ENCODE measurements around the gene INA. TPM values are rescaled to one million over a fixed set of nuclear protein-coding genes. Genes with fewer than 3 reads are reported as not detected.

The INA gene
- total RNA-seq, 1 experiment from 2014 or later = 16.2 TPM

GRCh38 chr10:103232131-103232673, 44.7 kb upstream of the INA start:
- DNase-seq (ENCODE audit: low spot score) = no peak
- no peaks in the 10 kb centered on the region for H3K4me1 ChIP-seq (ENCODE audit: insufficient read depth, low read length, poor library complexity, severe bottlenecking)
- intact Hi-C loops (cut with micrococcal nuclease; ENCODE audit: unreplicated experiment) = no loop called here
- ChIA-PET CTCF (no interaction called here), POLR2A (ENCODE audit: low non-redundant PET) (interaction anchor here (0.6 kb wide), 1 partner anchor 294 kb away, joined by 8 read pairs; no protein-coding TSS in a partner anchor)
- TF ChIP-seq, protein P1, sequence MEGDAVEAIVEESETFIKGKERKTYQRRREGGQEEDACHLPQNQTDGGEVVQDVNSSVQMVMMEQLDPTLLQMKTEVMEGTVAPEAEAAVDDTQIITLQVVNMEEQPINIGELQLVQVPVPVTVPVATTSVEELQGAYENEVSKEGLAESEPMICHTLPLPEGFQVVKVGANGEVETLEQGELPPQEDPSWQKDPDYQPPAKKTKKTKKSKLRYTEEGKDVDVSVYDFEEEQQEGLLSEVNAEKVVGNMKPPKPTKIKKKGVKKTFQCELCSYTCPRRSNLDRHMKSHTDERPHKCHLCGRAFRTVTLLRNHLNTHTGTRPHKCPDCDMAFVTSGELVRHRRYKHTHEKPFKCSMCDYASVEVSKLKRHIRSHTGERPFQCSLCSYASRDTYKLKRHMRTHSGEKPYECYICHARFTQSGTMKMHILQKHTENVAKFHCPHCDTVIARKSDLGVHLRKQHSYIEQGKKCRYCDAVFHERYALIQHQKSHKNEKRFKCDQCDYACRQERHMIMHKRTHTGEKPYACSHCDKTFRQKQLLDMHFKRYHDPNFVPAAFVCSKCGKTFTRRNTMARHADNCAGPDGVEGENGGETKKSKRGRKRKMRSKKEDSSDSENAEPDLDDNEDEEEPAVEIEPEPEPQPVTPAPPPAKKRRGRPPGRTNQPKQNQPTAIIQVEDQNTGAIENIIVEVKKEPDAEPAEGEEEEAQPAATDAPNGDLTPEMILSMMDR (conservative IDR thresholded peaks at IDR 0.05; ENCODE audit: low read depth, low read length) = no peak
- no peak for TF ChIP-seq EZH2 (IDR thresholded peaks at IDR 0.05; ENCODE audit: borderline replicate concordance, low read depth, low read length, poor library complexity, severe bottlenecking)
- H3K27me3 ChIP-seq (replicated peaks; ENCODE audit: insufficient read depth, low read depth, low read length, poor library complexity) = no peaks in the 10 kb centered on the region
- no peak overlapping the region for H3K27ac ChIP-seq (ENCODE audit: low read depth, low read length, poor library complexity, severe bottlenecking)
- H3K36me3 ChIP-seq (ENCODE audit: insufficient read depth, low read length, poor library complexity, severe bottlenecking) = no peaks in the 10 kb centered on the region
- no peaks in the 10 kb centered on the region for H3K9me3 ChIP-seq (ENCODE audit: low read depth, low read length, poor library complexity, severe bottlenecking)
- H3K4me3 ChIP-seq (ENCODE audit: low read depth, low read length, poor library complexity, severe bottlenecking) = no peak overlapping the region
- no TSS peak for BruUV-seq (replicated peaks)

DNA sequence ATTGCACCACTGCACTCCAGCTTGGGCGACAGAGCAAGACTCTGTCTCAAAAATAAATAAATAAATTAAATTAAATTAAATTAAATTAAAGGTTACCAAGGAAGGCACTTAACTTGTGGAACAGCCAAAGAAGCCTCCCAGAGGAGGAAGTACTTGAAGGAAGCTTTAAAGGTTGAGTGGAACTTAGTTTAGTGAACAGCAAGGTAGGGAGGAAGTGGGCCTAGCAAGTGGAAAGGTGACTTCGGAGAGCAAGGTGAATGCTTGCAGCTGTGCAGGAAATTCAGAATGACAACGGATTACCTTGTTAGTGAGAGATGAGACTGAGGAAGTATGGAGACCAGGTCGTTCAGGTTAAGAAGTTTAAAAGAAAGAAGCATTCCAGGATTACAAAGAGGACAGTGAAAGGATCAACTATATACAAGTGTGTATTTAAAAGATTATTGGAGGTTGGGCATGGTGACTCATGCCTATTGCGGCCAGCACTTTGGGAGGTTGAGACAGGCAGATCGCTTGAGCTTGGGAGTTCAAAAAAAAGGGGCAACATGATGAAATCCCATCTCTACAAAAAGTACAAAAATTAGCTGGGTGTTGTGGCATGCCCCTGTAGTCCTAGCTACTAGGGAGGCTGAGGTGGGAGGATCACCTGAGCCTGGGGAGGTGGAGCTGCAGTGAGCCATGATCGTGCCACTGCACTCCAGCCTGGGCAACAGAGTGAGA, 44.0 kb upstream of the INA start:
- intact Hi-C loops (cut with micrococcal nuclease; ENCODE audit: unreplicated experiment) = no loop called here
- H3K36me3 ChIP-seq (ENCODE audit: insufficient read depth, low read length, poor library complexity, severe bottlenecking) = no peaks in the 10 kb centered on the region
- no TSS peak for BruUV-seq (replicated peaks)
- H3K4me1 ChIP-seq (ENCODE audit: insufficient read depth, low read length, poor library complexity, severe bottlenecking) = no peaks in the 10 kb centered on the region
- no peak overlapping the region for H3K4me3 ChIP-seq (ENCODE audit: low read depth, low read length, poor library complexity, severe bottlenecking)
- ChIA-PET CTCF (no interaction called here), POLR2A (ENCODE audit: low non-redundant PET) (interaction anchor here (0.6 kb wide), 1 partner anchor 295 kb away, joined by 8 read pairs; no protein-coding TSS in a partner anchor)
- no peak for DNase-seq (ENCODE audit: low spot score)
- TF ChIP-seq, protein P1 (conservative IDR thresholded peaks at IDR 0.05; ENCODE audit: low read depth, low read length) = no peak
- TF ChIP-seq EZH2 (IDR thresholded peaks at IDR 0.05; ENCODE audit: borderline replicate concordance, low read depth, low read length, poor library complexity, severe bottlenecking) = no peak
- H3K27me3 ChIP-seq (replicated peaks; ENCODE audit: insufficient read depth, low read depth, low read length, poor library complexity) = no peaks in the 10 kb centered on the region
- H3K9me3 ChIP-seq (ENCODE audit: low read depth, low read length, poor library complexity, severe bottlenecking) = no peaks in the 10 kb centered on the region
- no peak overlapping the region for H3K27ac ChIP-seq (ENCODE audit: low read depth, low read length, poor library complexity, severe bottlenecking)

DNA sequence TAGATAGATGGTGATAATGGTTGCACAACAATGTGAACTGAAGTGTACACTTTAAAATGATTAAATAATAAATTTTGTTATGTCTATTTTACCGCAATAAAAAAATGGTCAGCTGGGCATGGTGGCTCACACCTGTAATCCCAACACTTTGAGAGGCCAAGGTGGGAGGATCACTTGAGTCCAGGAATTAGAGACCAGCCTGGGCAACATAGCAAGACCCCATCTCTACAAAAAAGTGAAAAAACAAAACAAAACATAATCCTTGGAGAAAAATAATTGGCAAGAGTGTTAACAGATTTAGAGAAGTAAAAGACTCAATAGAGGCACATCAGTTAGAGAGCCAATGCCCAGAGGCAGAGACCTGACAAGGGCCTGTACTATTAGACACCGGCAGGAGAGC, 41.2 kb upstream of the INA start:
- ChIA-PET CTCF (no interaction called here), POLR2A (ENCODE audit: low non-redundant PET) (no interaction called here)
- no peaks in the 10 kb centered on the region for H3K27me3 ChIP-seq (replicated peaks; ENCODE audit: insufficient read depth, low read depth, low read length, poor library complexity)
- no peak for DNase-seq (ENCODE audit: low spot score)
- no TSS peak for BruUV-seq (replicated peaks)
- intact Hi-C loops (cut with micrococcal nuclease; ENCODE audit: unreplicated experiment) = no loop called here
- no peaks in the 10 kb centered on the region for H3K36me3 ChIP-seq (ENCODE audit: insufficient read depth, low read length, poor library complexity, severe bottlenecking)
- no peak overlapping the region for H3K4me3 ChIP-seq (ENCODE audit: low read depth, low read length, poor library complexity, severe bottlenecking)
- no peaks in the 10 kb centered on the region for H3K4me1 ChIP-seq (ENCODE audit: insufficient read depth, low read length, poor library complexity, severe bottlenecking)
- TF ChIP-seq, protein P1 (conservative IDR thresholded peaks at IDR 0.05; ENCODE audit: low read depth, low read length) = no peak
- TF ChIP-seq EZH2 (IDR thresholded peaks at IDR 0.05; ENCODE audit: borderline replicate concordance, low read depth, low read length, poor library complexity, severe bottlenecking) = no peak
- no peaks in the 10 kb centered on the region for H3K9me3 ChIP-seq (ENCODE audit: low read depth, low read length, poor library complexity, severe bottlenecking)
- no peak overlapping the region for H3K27ac ChIP-seq (ENCODE audit: low read depth, low read length, poor library complexity, severe bottlenecking)
